Liver (tissue), 3 donors: Measurements from ENCODE around the gene ZMYND10.

Experiments used
- ATF3 ChIP-seq: IDR thresholded peaks from 2 replicates; pipeline ENCODE4 v1.6.1; 2016; ENCODE audit warnings: antibody characterized with exemption
- CTCF ChIP-seq: fragments of 150-350 bp; IDR thresholded peaks from 2 replicates; pipeline ENCODE4 v1.5.1; 2017; ENCODE audit warnings: improper control_type of control experiment, low read depth, low read length; ENCODE audit not compliant: missing input control
- MAX ChIP-seq: IDR thresholded peaks from 2 replicates; pipeline ENCODE4 v1.6.1; 2016; ENCODE audit warnings: antibody characterized with exemption
- donor health status: healthy.
- donor health status: healthy.

- TF ChIP-seq CTCF (no peak), ATF3 (no peak), MAX (no peak)
Observed at GRCh38 chr3:50355829-50356552, 10.5 kb upstream of the ZMYND10 start.
